HG03108 (cell line): ENCODE data around the gene SCN1B.
"Not testable (repeated sequence)": the region's sequence is repeated elsewhere in the genome, so short reads cannot be mapped to it uniquely, and the experiment has no call there.

Experiments
- ATAC-seq: cut with Tn5 transposase; IDR thresholded peaks from one replicate; pipeline ENCODE4 v1.9.1; 2021; ENCODE audit warnings: moderate library complexity; ENCODE audit not compliant: unreplicated experiment

SCN1B gene

GRCh38 chr19:35015954-35016351, 14.3 kb upstream of the SCN1B start:
- ATAC-seq, result no peak

- no peak for ATAC-seq
Observed at GRCh38 chr19:35017507-35017906, 12.8 kb upstream of the SCN1B start.

- no peak for ATAC-seq
Observed at GRCh38 chr19:35018379-35018778, 11.9 kb upstream of the SCN1B start.

GRCh38 chr19:35019144-35019543, 11.1 kb upstream of the SCN1B start:
- no peak for ATAC-seq

GRCh38 chr19:35021016-35021415, 9.3 kb upstream of the SCN1B start:
- ATAC-seq, result no peak

GRCh38 chr19:35021596-35021995, 8.7 kb upstream of the SCN1B start:
- no peak for ATAC-seq

- no peak for ATAC-seq
Observed at GRCh38 chr19:35022460-35022859, 7.8 kb upstream of the SCN1B start.

- no peak for ATAC-seq
Observed at GRCh38 chr19:35023428-35023827, 6.8 kb upstream of the SCN1B start.

GRCh38 chr19:35024095-35024494, 6.2 kb upstream of the SCN1B start:
- no peak for ATAC-seq

- no peak for ATAC-seq
Observed at GRCh38 chr19:35025969-35026368, 4.3 kb upstream of the SCN1B start.

- ATAC-seq, result no peak
Observed at GRCh38 chr19:35026418-35026817, 3.9 kb upstream of the SCN1B start.

- ATAC-seq, result no peak
Observed at GRCh38 chr19:35027009-35027408, 3.3 kb upstream of the SCN1B start.

GRCh38 chr19:35027851-35028599, 2.2 kb upstream of the SCN1B start:
- no peak for ATAC-seq

- ATAC-seq, result not testable (repeated sequence)
Observed at GRCh38 chr19:35028600-35028885, 1.7 kb upstream of the SCN1B start.

GRCh38 chr19:35029275-35029736, 964 bp upstream of the SCN1B start:
- not testable (repeated sequence) for ATAC-seq

- no peak for ATAC-seq
Observed at GRCh38 chr19:35029737-35030256, 473 bp upstream of the SCN1B start.

GRCh38 chr19:35031072-35031881, 1.0 kb downstream of the SCN1B start:
- no peak for ATAC-seq

- ATAC-seq, result no peak
Observed at GRCh38 chr19:35032356-35032865, 2.1 kb downstream of the SCN1B start.

GRCh38 chr19:35033067-35034004, 3.1 kb downstream of the SCN1B start:
- ATAC-seq, result no peak

GRCh38 chr19:35034005-35034502, 3.8 kb downstream of the SCN1B start:
- ATAC-seq, result no peak
